A549 (cell line): ENCODE results near the gene FOXP1. TPM values are rescaled to one million over a fixed set of nuclear protein-coding genes. Genes with fewer than 3 reads are reported as not detected.
A peak's percentile ranks its signal among the peaks of the same experiment; 100 is the strongest.

ENCODE experiments used
- ATAC-seq, 2 experiments: fragments of 200-7000 bp in 1 of 2; fragments of >200 bp in 1 of 2; cut with Nextera tagmentation in 1 of 2; cut with Tn5 transposase in 1 of 2; 3 replicates each; pipeline versions ENCODE4 v1.8.0 to v1.9.1; 2018 to 2020; ENCODE audit warnings: mild to moderate bottlenecking in 1 of 2, moderate library complexity in 1 of 2
- CTCF ChIA-PET: fragments of 300-600 bp; sonication (Branson Sonifier 250); formaldehyde crosslinking; extraction: SDS; loops from one replicate; lab custom pipeline; 2021; ENCODE audit warnings: antibody characterized with exemption, inconsistent platforms; lab: Yijun Ruan, JAX
- POLR2A ChIA-PET: fragments of 350-600 bp; formaldehyde crosslinking; extraction: SDS; loops from one replicate; lab custom pipeline; 2021; ENCODE audit warnings: antibody characterized with exemption, inconsistent platforms; lab: Yijun Ruan, JAX
- DNase-seq, 2 experiments: peaks; one replicate each; pipeline versions ENCODE4 v3.0.0 to v3.0.0-alpha.2; 2011 to 2016; ENCODE audit warnings: low read depth in 1 of 2, low spot score in 1 of 2
- FAIRE-seq: peaks from 2 replicates; lab custom pipeline; 2011; peaks lifted over from hg19 to GRCh38; lab: Jason Lieb, UNC
- H3K27ac ChIP-seq, 2 experiments: fragments of >200 bp; sonication (Bioruptor Twin); formaldehyde crosslinking; 3 replicates each; pipeline ENCODE4 v1.5.1; 2016 to 2017
- H3K4me1 ChIP-seq: fragments of >200 bp; sonication (Bioruptor Twin); formaldehyde crosslinking; 3 replicates; pipeline ENCODE4 v1.6.1; 2016
- H3K4me2 ChIP-seq: fragments of >200 bp; sonication (Bioruptor Twin); formaldehyde crosslinking; 3 replicates; pipeline ENCODE4 v1.6.1; 2016
- H3K4me3 ChIP-seq: fragments of >200 bp; sonication (Bioruptor Twin); formaldehyde crosslinking; 3 replicates; pipeline ENCODE4 v1.5.1; 2016
- H3K9me3 ChIP-seq: fragments of >200 bp; sonication (Bioruptor Twin); formaldehyde crosslinking; 3 replicates; pipeline ENCODE4 v1.6.1; 2016
- ATOH8 ChIP-seq: fragments of 250-450 bp; sonication (Bioruptor Pico); IDR thresholded peaks from 2 replicates; pipeline ENCODE4 v1.5.0; 2020; ENCODE audit warnings: low read depth, mild to moderate bottlenecking, moderate library complexity
- BCL3 ChIP-seq: fragments of >200 bp; sonication (Bioruptor Twin); formaldehyde crosslinking; IDR thresholded peaks from 3 replicates; pipeline ENCODE4 v1.6.1; 2016
- BHLHE40 ChIP-seq: IDR thresholded peaks from 2 replicates; pipeline ENCODE4 v1.6.1; 2012; ENCODE audit warnings: low read depth, low read length, inconsistent platforms
- CEBPB ChIP-seq, 2 experiments: fragments of >200 bp in 1 of 2; sonication (Bioruptor Twin) in 1 of 2; formaldehyde crosslinking in 1 of 2; IDR thresholded peaks; 2 replicates each; pipeline ENCODE4 v1.6.1; 2012 to 2016
- CHD4 ChIP-seq: fragments of 200-600 bp; sonication (generic); IDR thresholded peaks from 2 replicates; pipeline ENCODE4 v1.6.1; 2016; ENCODE audit warnings: antibody characterized with exemption, mild to moderate bottlenecking, borderline replicate concordance
- FOSL2 ChIP-seq, 2 experiments: fragments of 450-650 bp in 1 of 2; fragments of >200 bp in 1 of 2; sonication (Bioruptor Twin) in 1 of 2; formaldehyde crosslinking; IDR thresholded peaks; 2 replicates each; pipeline versions ENCODE4 v1.5.0 to v1.6.1; 2016 to 2020; ENCODE audit warnings: mild to moderate bottlenecking in 1 of 2, moderate library complexity in 1 of 2
- HDAC2 ChIP-seq: fragments of 200-600 bp; sonication (generic); IDR thresholded peaks from 2 replicates; pipeline ENCODE4 v1.6.1; 2016
- HES2 ChIP-seq: fragments of >200 bp; sonication (Bioruptor Twin); formaldehyde crosslinking; IDR thresholded peaks from 2 replicates; pipeline ENCODE4 v1.6.1; 2016
- JUNB ChIP-seq: fragments of >200 bp; sonication (Bioruptor Twin); formaldehyde crosslinking; IDR thresholded peaks from 2 replicates; pipeline ENCODE4 v1.6.1; 2016
- KDM1A ChIP-seq: fragments of 200-600 bp; sonication (generic); IDR thresholded peaks from 2 replicates; pipeline ENCODE4 v1.6.1; 2016; ENCODE audit warnings: low read depth, mild to moderate bottlenecking
- MAFK ChIP-seq: fragments of 450-650 bp; IDR thresholded peaks from 2 replicates; pipeline ENCODE4 v1.6.1; 2014; ENCODE audit not compliant: partially characterized antibody
- MAZ ChIP-seq: fragments of 150-350 bp; IDR thresholded peaks from 2 replicates; pipeline ENCODE4 v1.6.1; 2014; ENCODE audit warnings: antibody characterized with exemption, low read depth, low read length, borderline replicate concordance
- NFE2L2 ChIP-seq: fragments of 150-350 bp; conservative IDR thresholded peaks from 2 replicates; pipeline ENCODE4 v1.6.1; 2014; ENCODE audit warnings: low read length
- PHF8 ChIP-seq: fragments of 200-600 bp; sonication (generic); IDR thresholded peaks from 2 replicates; pipeline ENCODE4 v1.6.1; 2016; ENCODE audit warnings: low read depth, mild to moderate bottlenecking, antibody characterized with exemption, moderate library complexity, borderline replicate concordance
- POLR2AphosphoS2 ChIP-seq: conservative IDR thresholded peaks from 2 replicates; pipeline ENCODE4 v1.6.1; 2012; ENCODE audit warnings: low read length, improper control_type of control experiment, inconsistent platforms
- RAD21 ChIP-seq, 2 experiments: fragments of >200 bp in 1 of 2; sonication (Bioruptor Twin) in 1 of 2; formaldehyde crosslinking in 1 of 2; IDR thresholded peaks in 1 of 2; conservative IDR thresholded peaks in 1 of 2; 2 replicates in 1 of 2; 3 replicates in 1 of 2; pipeline ENCODE4 v1.6.1; 2012 to 2018; ENCODE audit warnings: inconsistent platforms in 1 of 2
- RARB ChIP-seq: fragments of 250-450 bp; sonication (Bioruptor Pico); IDR thresholded peaks from 2 replicates; pipeline ENCODE4 v1.8.0; 2021; ENCODE audit warnings: mild to moderate bottlenecking, moderate library complexity
- RCOR1 ChIP-seq: fragments of 150-350 bp; IDR thresholded peaks from 2 replicates; pipeline ENCODE4 v1.6.1; 2014; ENCODE audit warnings: antibody characterized with exemption, low read length, low read depth
- REST ChIP-seq: fragments of 200-600 bp; sonication (generic); IDR thresholded peaks from 2 replicates; pipeline ENCODE4 v1.6.1; 2016; ENCODE audit warnings: antibody characterized with exemption, mild to moderate bottlenecking, moderate library complexity
- RFX5 ChIP-seq: fragments of 450-650 bp; IDR thresholded peaks from 2 replicates; pipeline ENCODE4 v1.7.1; 2014; ENCODE audit warnings: antibody characterized with exemption, mild to moderate bottlenecking, moderate library complexity
- TFCP2L1 ChIP-seq: fragments of 250-450 bp; sonication (Bioruptor Pico); IDR thresholded peaks from 2 replicates; pipeline ENCODE4 v1.5.0; 2021; ENCODE audit warnings: mild to moderate bottlenecking
- TP53 ChIP-seq: fragments of 250-450 bp; sonication (Bioruptor Pico); IDR thresholded peaks from 2 replicates; pipeline ENCODE4 v1.5.0; 2021; ENCODE audit warnings: mild to moderate bottlenecking, moderate library complexity
- ZC3H11A ChIP-seq: fragments of 450-650 bp; IDR thresholded peaks from 2 replicates; pipeline ENCODE4 v1.6.1; 2014; ENCODE audit warnings: antibody characterized with exemption, mild to moderate bottlenecking
- WGBS: methylation state at CpG from one replicate; pipeline ENCODE4 v1.1.6; 2017; ENCODE audit errors: missing lambda C conversion rate; 5-methylcytosine and 5-hydroxymethylcytosine counted together
- polyA plus RNA-seq, 4 experiments: library from polyadenylated mRNA; depleted of rRNA in 3 of 4; stranded (reverse); fragments of >200 nt; fragmentation: RNase III in 1 of 4; extraction: RNeasy Plus Mini Kit Qiagen cat#74134 plus additional on column Dnase treatment in 1 of 4; gene quantifications; 2 replicates in 3 of 4; 3 replicates in 1 of 4; pipeline ENCODE4 v1.2.3, GENCODE V29; 2011 to 2017

Gene FOXP1
- polyA plus RNA-seq, 2 of the 4 experiments (the other 2 are of a cell fraction) = 12.8 to 13.9 TPM

- TF ChIP-seq REST (no peak), MAZ (no peak), FOSL2 (IDR thresholded peaks at IDR 0.05) (no peak), FOSL2 (CRISPR knock-in tag; IDR thresholded peaks at IDR 0.05) (no peak), KDM1A (no peak)
These were observed 532.8 kb downstream of the FOXP1 start (continued) for GRCh38 chr3:71050538-71051258.

- WGBS = 38% methylated on average over 2 of the region's 2 CpGs
- no peak overlapping the region for H3K4me3 ChIP-seq
- H3K4me2 ChIP-seq = peak overlapping the region; percentile 47
- peak in 1 of 2 experiments; percentile 19 for DNase-seq
- H3K9me3 ChIP-seq = no peaks in the 10 kb centered on the region
- peak overlapping the region; percentile 11 to 59; a peak in 4 of 6 replicates for H3K27ac ChIP-seq
- peaks cover 46% of the 10 kb centered on the region for H3K4me1 ChIP-seq
- peak in 1 of 2 experiments; percentile 71; a peak in 3 of 6 replicates for ATAC-seq
- ChIA-PET POLR2A (no interaction called here), CTCF (no interaction called here)
- no peak for TF ChIP-seq MAZ
- no peak for TF ChIP-seq BCL3
- no peak for TF ChIP-seq JUNB
- TF ChIP-seq ATOH8 (CRISPR knock-in tag) = no peak
- no peak for TF ChIP-seq PHF8
- no peak for TF ChIP-seq CEBPB (IDR thresholded peaks at IDR 0.05)
- TF ChIP-seq RARB = no peak
- TF ChIP-seq POLR2AphosphoS2 = no peak
- no peak for TF ChIP-seq RFX5
- no peak for TF ChIP-seq TP53 (CRISPR knock-in tag)
- no peak for TF ChIP-seq CHD4
- TF ChIP-seq, all 56 proteins: peak for 0
- FAIRE-seq = no peak
These were observed 533.4 kb downstream of the FOXP1 start for GRCh38 chr3:71050166-71050537.

- DNase-seq (peak in 1 of 2 experiments; percentile 26), ATAC-seq (peak in 1 of 2 experiments; percentile 42; a peak in 1 of 6 replicates), FAIRE-seq (no peak)
- 34% methylated on average over 12 of the region's 12 CpGs for WGBS
- POLR2A ChIA-PET = no interaction called here
- TF ChIP-seq HES2 (no peak), RAD21 (conservative IDR thresholded peaks at IDR 0.05 in 1 of 2, IDR thresholded peaks at IDR 0.05 in 1 of 2) (no peak), MAFK (no peak), POLR2AphosphoS2 (no peak), RCOR1 (no peak), NFE2L2 (no peak), TP53 (CRISPR knock-in tag) (no peak), TFCP2L1 (CRISPR knock-in tag) (no peak), BHLHE40 (no peak), HDAC2 (no peak), ZC3H11A (no peak)
- Histone ChIP-seq H3K9me3 (no peaks in the 10 kb centered on the region), H3K4me3 (no peak overlapping the region), H3K4me1 (peaks cover 44% of the 10 kb centered on the region), H3K4me2 (peak overlapping the region; percentile 29), H3K27ac (peak overlapping the region in 1 of 2 experiments; percentile 30; a peak in 1 of 6 replicates)
- CTCF ChIA-PET = no interaction called here
These were observed 534.6 kb downstream of the FOXP1 start for GRCh38 chr3:71048948-71049347.
